PC-3 (cell line): ENCODE results near the gene LRRIQ4. TPM values are rescaled to one million over a fixed set of nuclear protein-coding genes. Genes with fewer than 3 reads are reported as not detected.

Source experiments
- ATAC-seq: fragments of 200-7000 bp; cut with Tn5 transposase; 2 replicates; pipeline ENCODE4 v1.9.1; 2020; ENCODE audit warnings: mild to moderate bottlenecking, moderate library complexity
- BruUV-seq: library from RNA; stranded (reverse); fragments of 400-500 nt; replicated peaks from 2 replicates; lab custom pipeline; 2021; lab: Mats Ljungman, UMichigan
- CTCF ChIA-PET: fragments of 300-600 bp; sonication (Branson Sonifier 250); formaldehyde crosslinking; loops from one replicate; lab custom pipeline; 2022; ENCODE audit warnings: antibody characterized with exemption; lab: Charles Lee
- POLR2A ChIA-PET: fragments of 300-600 bp; sonication (Branson Sonifier 250); formaldehyde crosslinking; loops from one replicate; lab custom pipeline; 2022; ENCODE audit warnings: antibody characterized with exemption; ENCODE audit not compliant: unreplicated experiment; lab: Charles Lee
- DNase-seq: peaks from one replicate; pipeline ENCODE4 v3.0.0-alpha.2; 2015
- H2AFZ ChIP-seq: fragments of 300-600 bp; sonication (generic); 2 replicates; pipeline ENCODE4 v1.6.0; 2016; ENCODE audit warnings: antibody characterized with exemption, low read length
- H3F3A ChIP-seq: fragments of 300-600 bp; sonication (generic); one replicate; pipeline ENCODE4 v1.6.0; 2017; ENCODE audit warnings: antibody characterized with exemption, low read length, control low read depth, mild to moderate bottlenecking; ENCODE audit not compliant: unreplicated experiment
- H3K27ac ChIP-seq: fragments of 300-600 bp; sonication (generic); 2 replicates; pipeline ENCODE4 v1.5.1; 2016; ENCODE audit warnings: mild to moderate bottlenecking, low read length
- H3K27me3 ChIP-seq: fragments of 300-600 bp; sonication (generic); 2 replicates; pipeline ENCODE4 v1.6.1; 2016; ENCODE audit warnings: low read length, mixed read lengths
- H3K36me3 ChIP-seq: fragments of 300-600 bp; sonication (generic); 2 replicates; pipeline ENCODE4 v1.6.1; 2016; ENCODE audit warnings: low read depth, mixed run types, low read length, mixed read lengths
- H3K4me1 ChIP-seq: fragments of 300-600 bp; sonication (generic); 2 replicates; pipeline ENCODE4 v1.5.1; 2016; ENCODE audit warnings: low read length; ENCODE audit not compliant: insufficient read depth
- H3K4me2 ChIP-seq: fragments of 300-600 bp; sonication (generic); 2 replicates; pipeline ENCODE4 v1.6.0; 2016; ENCODE audit warnings: low read length
- H3K4me3 ChIP-seq: fragments of 300-600 bp; sonication (generic); 2 replicates; pipeline ENCODE4 v1.5.1; 2016; ENCODE audit warnings: mild to moderate bottlenecking, low read length, mixed read lengths
- H3K79me2 ChIP-seq: fragments of 300-600 bp; sonication (generic); 2 replicates; pipeline ENCODE4 v1.6.1; 2017; ENCODE audit warnings: low read length, mixed read lengths
- H3K9ac ChIP-seq: fragments of 300-600 bp; sonication (generic); 2 replicates; pipeline ENCODE4 v1.6.0; 2016; ENCODE audit warnings: mild to moderate bottlenecking, low read length
- H3K9me2 ChIP-seq: fragments of 300-600 bp; sonication (generic); replicated peaks from 2 replicates; pipeline ENCODE4 v1.6.1; 2016; ENCODE audit warnings: mixed run types, low read length, mixed read lengths
- H3K9me3 ChIP-seq: fragments of 300-600 bp; sonication (generic); 2 replicates; pipeline ENCODE4 v1.6.1; 2016; ENCODE audit warnings: low read length, mixed read lengths
- H4K20me1 ChIP-seq: fragments of 300-600 bp; sonication (generic); 2 replicates; pipeline ENCODE4 v1.6.1; 2016; ENCODE audit warnings: low read length, mixed read lengths
- EZH2 ChIP-seq: fragments of 300-600 bp; sonication (generic); IDR thresholded peaks from one replicate; pipeline ENCODE4 v1.6.1; 2017; ENCODE audit warnings: antibody characterized with exemption, mild to moderate bottlenecking, low read length; ENCODE audit not compliant: unreplicated experiment
- EZH2phosphoT487 ChIP-seq: fragments of 300-600 bp; sonication (generic); IDR thresholded peaks from 2 replicates; pipeline ENCODE4 v1.6.1; 2018; ENCODE audit warnings: mild to moderate bottlenecking, antibody characterized with exemption, low read length, borderline replicate concordance
- intact Hi-C: fragments of 100-400 bp; cut with micrococcal nuclease; formaldehyde crosslinking; loops from 2 replicates; pipeline ENCODE4 v1.9.0; 2023
- total RNA-seq: library from RNA; depleted of rRNA; stranded (reverse); fragments of >200 nt; gene quantifications from 2 replicates; pipeline ENCODE4 v1.2.3, GENCODE V29; 2014
- TF ChIP-seq, protein P1 (sequence below): fragments of 300-600 bp; sonication (generic); conservative IDR thresholded peaks from 2 replicates; pipeline ENCODE4 v1.5.1; 2017; ENCODE audit warnings: antibody characterized with exemption, low read depth, mild to moderate bottlenecking, low read length

The LRRIQ4 gene
- total RNA-seq, 1 experiment from 2014 or later, result not detected

DNA sequence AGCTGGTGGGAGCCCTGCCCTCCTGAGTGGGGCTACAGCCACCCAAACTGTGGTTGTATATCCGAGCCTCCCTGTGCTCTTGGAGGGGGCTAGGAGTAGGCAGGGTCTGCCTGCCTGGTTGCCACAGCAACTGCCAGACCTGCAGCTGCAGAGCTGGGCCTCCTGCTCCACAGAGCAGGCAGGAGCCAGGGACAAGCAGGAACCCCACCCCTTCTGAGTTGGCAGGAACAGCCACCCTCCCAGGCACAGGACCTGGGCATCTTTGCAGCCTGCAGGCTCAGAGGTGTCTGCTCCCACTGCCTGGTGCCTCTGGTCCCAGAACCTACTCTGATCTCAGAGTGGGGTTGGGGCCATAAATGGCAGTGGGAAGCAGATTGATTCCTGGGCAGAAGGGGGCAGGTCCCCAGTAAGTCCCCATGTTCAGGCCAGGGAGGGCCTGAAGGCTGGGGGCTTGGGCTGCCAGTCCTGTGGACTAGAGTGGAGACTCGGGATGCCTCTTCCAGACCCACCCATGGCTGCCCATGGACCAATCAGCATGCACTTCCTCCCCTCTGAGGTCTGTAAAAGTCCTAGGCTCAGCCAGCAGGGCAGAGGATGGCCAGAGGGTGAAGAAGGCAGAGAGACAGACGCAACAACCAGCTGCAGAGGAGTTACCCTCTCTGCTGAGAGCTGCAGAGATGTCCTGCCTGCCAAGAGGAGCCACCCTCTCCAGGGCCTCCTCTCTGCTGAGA is 67.3 kb downstream of the LRRIQ4 start:
- intact Hi-C loops, result no loop called here
- Histone ChIP-seq H3K36me3 (no peaks in the 10 kb centered on the region), H3K4me2 (no peak overlapping the region), H4K20me1 (no peaks in the 10 kb centered on the region), H3K4me1 (no peaks in the 10 kb centered on the region), H3K27ac (no peak overlapping the region), H3F3A (no peaks in the 10 kb centered on the region), H3K4me3 (no peak overlapping the region), H3K9me3 (no peaks in the 10 kb centered on the region), H3K27me3 (no peaks in the 10 kb centered on the region), H3K79me2 (no peaks in the 10 kb centered on the region), H2AFZ (no peak overlapping the region), H3K9ac (no peak overlapping the region), H3K9me2 (no peaks in the 10 kb centered on the region)
- TF ChIP-seq EZH2 (no peak), EZH2phosphoT487 (no peak)
- TF ChIP-seq, protein P1, sequence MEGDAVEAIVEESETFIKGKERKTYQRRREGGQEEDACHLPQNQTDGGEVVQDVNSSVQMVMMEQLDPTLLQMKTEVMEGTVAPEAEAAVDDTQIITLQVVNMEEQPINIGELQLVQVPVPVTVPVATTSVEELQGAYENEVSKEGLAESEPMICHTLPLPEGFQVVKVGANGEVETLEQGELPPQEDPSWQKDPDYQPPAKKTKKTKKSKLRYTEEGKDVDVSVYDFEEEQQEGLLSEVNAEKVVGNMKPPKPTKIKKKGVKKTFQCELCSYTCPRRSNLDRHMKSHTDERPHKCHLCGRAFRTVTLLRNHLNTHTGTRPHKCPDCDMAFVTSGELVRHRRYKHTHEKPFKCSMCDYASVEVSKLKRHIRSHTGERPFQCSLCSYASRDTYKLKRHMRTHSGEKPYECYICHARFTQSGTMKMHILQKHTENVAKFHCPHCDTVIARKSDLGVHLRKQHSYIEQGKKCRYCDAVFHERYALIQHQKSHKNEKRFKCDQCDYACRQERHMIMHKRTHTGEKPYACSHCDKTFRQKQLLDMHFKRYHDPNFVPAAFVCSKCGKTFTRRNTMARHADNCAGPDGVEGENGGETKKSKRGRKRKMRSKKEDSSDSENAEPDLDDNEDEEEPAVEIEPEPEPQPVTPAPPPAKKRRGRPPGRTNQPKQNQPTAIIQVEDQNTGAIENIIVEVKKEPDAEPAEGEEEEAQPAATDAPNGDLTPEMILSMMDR, result no peak
- BruUV-seq, result no TSS peak
- ChIA-PET POLR2A (no interaction called here), CTCF (no interaction called here)
- DNase-seq (no peak), ATAC-seq (no peak)

DNA sequence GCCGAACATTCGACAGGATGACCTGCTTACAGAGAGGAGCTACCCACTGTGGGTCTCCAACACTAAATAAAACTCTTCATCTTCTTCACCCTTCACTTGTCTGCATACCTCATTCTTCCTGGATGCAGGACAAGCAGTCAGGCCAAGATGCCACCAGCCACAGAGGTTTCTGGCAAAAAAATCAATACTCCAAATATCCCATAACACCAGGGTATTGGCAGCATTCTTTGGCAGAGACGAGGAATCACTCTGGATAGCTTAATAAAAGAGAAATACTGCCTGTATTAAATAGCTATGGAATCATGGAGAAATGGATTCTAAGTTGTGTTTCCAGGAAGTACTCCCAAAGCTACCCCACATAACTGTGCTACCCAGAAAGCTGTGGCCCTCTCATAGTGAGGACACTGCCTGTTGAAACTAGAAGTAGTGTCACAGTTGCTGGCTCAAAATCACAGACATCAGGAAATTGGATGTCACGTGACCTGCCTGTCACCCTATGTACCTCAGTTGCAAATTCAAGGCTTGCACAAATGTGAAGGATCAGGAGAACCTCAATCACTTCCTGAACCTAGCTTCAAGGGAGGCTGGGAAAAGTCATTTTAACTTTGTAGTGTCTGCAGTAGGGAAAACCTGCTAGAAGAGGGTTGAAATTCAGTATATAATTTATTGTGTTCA is 68.0 kb downstream of the LRRIQ4 start:
- ChIA-PET CTCF (no interaction called here), POLR2A (no interaction called here)

More for the DNA sequence above, 68.0 kb downstream of the LRRIQ4 start:
- no peaks in the 10 kb centered on the region for H3K79me2 ChIP-seq
- no peaks in the 10 kb centered on the region for H3K27me3 ChIP-seq
- H3K4me3 ChIP-seq, result no peak overlapping the region
- no peaks in the 10 kb centered on the region for H4K20me1 ChIP-seq
- intact Hi-C loops, result no loop called here
- no peaks in the 10 kb centered on the region for H3K9me3 ChIP-seq
- no peaks in the 10 kb centered on the region for H3K4me1 ChIP-seq
- H3F3A ChIP-seq, result no peaks in the 10 kb centered on the region
- no peak overlapping the region for H2AFZ ChIP-seq
- no peak overlapping the region for H3K4me2 ChIP-seq
- no TSS peak for BruUV-seq
- H3K36me3 ChIP-seq, result no peaks in the 10 kb centered on the region
- no peak overlapping the region for H3K27ac ChIP-seq
- no peaks in the 10 kb centered on the region for H3K9me2 ChIP-seq
- ATAC-seq (no peak), DNase-seq (no peak)
- TF ChIP-seq EZH2 (no peak), EZH2phosphoT487 (no peak)
- TF ChIP-seq, protein P1, result no peak
- H3K9ac ChIP-seq, result no peak overlapping the region
